H1 (cell line): ENCODE data around the gene DKK3. TPM values are rescaled to one million over a fixed set of nuclear protein-coding genes. Genes with fewer than 3 reads are reported as not detected.

Experiments used
- ATF3 ChIP-seq: IDR thresholded peaks from 2 replicates; pipeline ENCODE4 v1.6.1; 2011; ENCODE audit warnings: low read depth, mild to moderate bottlenecking, low read length; ENCODE audit not compliant: insufficient read depth
- CBX5 ChIP-seq: fragments of 300-800, 300-1000 bp; sonication (generic); IDR thresholded peaks from 2 replicates; pipeline ENCODE4 v1.7.1; 2016; ENCODE audit warnings: antibody characterized with exemption, low read length, low read depth
- KDM1A ChIP-seq: fragments of 200-600, 300-600 bp; sonication (generic); IDR thresholded peaks from 2 replicates; pipeline ENCODE4 v1.7.1; 2016; ENCODE audit warnings: mild to moderate bottlenecking, low read length, borderline replicate concordance
- POLR2AphosphoS5 ChIP-seq: IDR thresholded peaks from 2 replicates; pipeline ENCODE4 v1.6.1; 2011; ENCODE audit warnings: low read depth, low read length
- SIN3A ChIP-seq, 2 experiments: IDR thresholded peaks in 1 of 2; conservative IDR thresholded peaks in 1 of 2; 2 replicates each; pipeline ENCODE4 v1.6.1; 2011 to 2012; ENCODE audit warnings: low read length in 2 of 2, improper control_type of control experiment in 1 of 2, low read depth in 1 of 2, mild to moderate bottlenecking in 1 of 2
- SP2 ChIP-seq: IDR thresholded peaks from 2 replicates; pipeline ENCODE4 v1.6.1; 2012; ENCODE audit warnings: mild to moderate bottlenecking, low read length, inconsistent platforms
- ZNF274 ChIP-seq: IDR thresholded peaks from 2 replicates; pipeline ENCODE4 v1.7.0; 2012; ENCODE audit warnings: low read length, borderline replicate concordance; ENCODE audit errors: extremely low read depth
- polyA plus RNA-seq, 7 experiments: library from polyadenylated mRNA; depleted of rRNA in 3 of 7; stranded (reverse) in 5 of 7; unstranded in 2 of 7; fragments of >200 nt in 5 of 7; fragments of 200-250 nt in 2 of 7; gene quantifications; 1 replicate in 5 of 7; 2 replicates in 1 of 7; 4 replicates in 1 of 7; pipeline versions ENCODE4 v1.2.1 to v1.2.3, GENCODE V29; 2011 to 2013; ENCODE audit warnings: missing spikeins in 2 of 7, mixed read lengths in 2 of 7
- total RNA-seq: library from RNA; stranded (reverse); fragmentation: NEBNext Ultra II Directional; extraction: Animal tissue kit (Norgen Biotek cat#: 25700); gene quantifications from 2 replicates; pipeline ENCODE4 v1.2.1, GENCODE V29; 2021

The DKK3 gene
- total and polyA plus RNA-seq, 2 of the 8 experiments (the other 6 are each of a cell fraction or from before 2014, with no cell fraction given): 30.0 to 40.1 TPM

- no peak for TF ChIP-seq SIN3A (conservative IDR thresholded peaks at IDR 0.05 in 1 of 2, IDR thresholded peaks at IDR 0.05 in 1 of 2; ENCODE audit: low read depth in 1 of 2, low read length in 2 of 2)
- TF ChIP-seq SP2: no peak
- TF ChIP-seq CBX5: no peak
- TF ChIP-seq ATF3: no peak
- TF ChIP-seq ZNF274: no peak
- no peak for TF ChIP-seq KDM1A
- no peak for TF ChIP-seq POLR2AphosphoS5
Measured at GRCh38 chr11:11969380-11970215, 38.8 kb downstream of the DKK3 start (continued).
